Erythroblast (primary cell): Measurements from ENCODE around the gene MORN3.

Experiments
- GATA1 ChIP-seq: IDR thresholded peaks from 2 replicates; pipeline ENCODE4 v1.6.1; 2011; ENCODE audit warnings: low read depth, mild to moderate bottlenecking, control low read depth, low read length, moderate library complexity
- POLR2A ChIP-seq: IDR thresholded peaks from 2 replicates; pipeline ENCODE4 v1.6.1; 2011; ENCODE audit warnings: mild to moderate bottlenecking, low read length

GRCh38 chr12:121689430-121689829 is 20.0 kb upstream of the MORN3 start:
- TF ChIP-seq POLR2A (no peak), GATA1 (no peak)
